HG03135 (cell line): Measurements from ENCODE around the gene RET.
"Not testable (repeated sequence)": the region's sequence is repeated elsewhere in the genome, so short reads cannot be mapped to it uniquely, and the experiment has no call there.

ENCODE experiments used
- ATAC-seq: cut with Tn5 transposase; IDR thresholded peaks from one replicate; pipeline ENCODE4 v1.9.1; 2021; ENCODE audit warnings: mild to moderate bottlenecking, moderate library complexity; ENCODE audit not compliant: unreplicated experiment

Gene RET

DNA sequence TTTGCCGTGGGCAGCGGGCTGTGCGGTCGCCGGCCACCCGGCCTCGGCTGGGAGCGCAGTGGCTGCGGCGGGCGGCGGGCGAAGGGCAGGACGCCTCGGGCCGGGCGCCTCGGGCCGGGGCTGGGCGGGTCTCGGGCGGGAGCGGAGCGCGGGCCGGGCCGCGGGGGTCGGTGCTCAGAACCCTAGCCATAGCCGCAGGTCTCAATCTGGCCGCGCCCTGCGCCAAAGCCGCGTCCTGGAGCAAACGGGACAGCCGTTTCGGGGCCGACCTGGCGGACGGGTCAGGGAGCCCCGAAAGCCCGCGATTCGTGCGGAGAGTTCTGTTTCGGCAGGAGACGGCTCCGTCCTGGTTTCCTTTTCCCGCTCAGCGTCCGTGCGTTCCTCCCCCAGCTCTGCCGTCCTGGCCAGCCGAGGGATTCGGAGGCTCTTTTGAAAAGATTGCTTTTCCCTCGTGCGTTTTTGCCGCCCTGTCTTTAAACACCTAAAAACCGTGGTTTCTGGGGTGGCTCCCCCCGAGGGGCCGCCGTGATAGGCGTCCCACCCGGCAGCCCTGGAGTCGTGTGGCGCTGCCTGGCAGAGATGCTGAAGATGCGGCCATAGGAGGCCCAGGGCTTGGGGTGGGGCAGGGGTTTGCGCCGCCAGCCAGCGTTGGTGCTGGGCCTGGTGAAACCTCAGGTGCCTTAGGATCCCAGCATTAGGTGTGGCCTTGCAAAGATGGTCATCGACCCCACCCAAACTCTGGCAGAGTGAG, 727 bp downstream of the RET start:
- ATAC-seq, result no peak

GRCh38 chr10:43078175-43078985, 1.5 kb downstream of the RET start:
- no peak for ATAC-seq

GRCh38 chr10:43078986-43079273, 2.1 kb downstream of the RET start:
- no peak for ATAC-seq

DNA sequence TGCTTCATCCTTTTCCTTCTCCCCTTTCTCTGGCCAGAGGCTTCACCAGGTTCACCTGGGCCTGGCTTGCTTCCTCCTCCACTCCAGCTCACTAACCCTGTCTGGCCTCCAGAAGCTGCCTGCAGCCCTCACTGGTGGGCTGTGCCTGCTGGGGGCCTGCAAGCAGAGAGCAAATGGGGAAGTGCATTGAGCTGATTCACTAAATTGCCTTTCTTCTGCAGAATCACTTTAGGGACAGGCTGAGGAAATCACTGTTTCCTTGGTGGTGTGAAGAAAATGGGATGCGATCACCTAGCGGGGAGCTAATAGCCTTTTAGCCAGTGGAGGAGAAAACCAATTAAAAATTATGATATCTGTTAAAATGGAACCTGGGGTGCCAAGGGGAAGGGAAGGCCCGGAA, 3.0 kb downstream of the RET start:
- no peak for ATAC-seq

DNA sequence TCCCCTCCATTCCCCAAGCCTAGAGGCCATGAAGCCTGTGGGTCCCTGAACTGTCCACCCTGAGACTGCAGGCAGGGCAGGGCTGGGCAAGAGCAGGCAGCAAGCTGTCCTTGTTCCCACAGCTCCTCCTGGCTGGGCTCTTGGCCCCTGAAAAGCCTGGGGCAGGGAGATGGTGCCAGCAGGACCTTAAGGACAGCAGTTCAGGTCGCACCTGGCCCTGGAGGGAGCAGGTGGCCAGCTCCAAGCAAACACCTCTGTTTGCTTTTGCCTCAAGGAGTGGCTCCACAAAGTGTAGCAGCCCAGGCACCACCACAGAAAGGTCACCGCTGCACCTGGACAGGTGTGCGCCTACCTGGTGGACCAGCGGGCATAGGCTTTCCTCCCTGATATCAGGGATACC, 5.2 kb downstream of the RET start:
- no peak for ATAC-seq

DNA sequence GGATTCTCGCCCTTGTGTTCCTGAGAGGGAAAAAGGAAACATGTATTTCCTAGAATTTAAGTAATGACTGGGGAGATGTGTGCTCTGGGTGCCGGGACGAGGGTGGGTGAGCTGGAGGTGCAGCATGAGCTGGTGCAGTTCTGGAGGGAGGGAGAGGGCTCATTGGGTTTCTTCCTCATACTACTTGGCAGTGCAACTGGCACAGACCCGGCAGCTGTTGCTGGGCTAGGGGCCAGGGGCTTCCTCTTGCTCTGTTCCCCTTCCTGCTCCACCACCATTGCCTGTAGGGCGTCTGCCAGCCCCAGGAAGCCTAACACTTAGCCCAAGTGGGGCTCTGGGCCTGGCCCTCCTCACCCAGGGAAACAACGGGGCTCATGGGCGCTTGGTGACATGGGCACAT, 5.9 kb downstream of the RET start:
- no peak for ATAC-seq

GRCh38 chr10:43083764-43084163, 6.9 kb downstream of the RET start:
- no peak for ATAC-seq

- no peak for ATAC-seq
Measured at GRCh38 chr10:43084812-43085211, 7.9 kb downstream of the RET start.

DNA sequence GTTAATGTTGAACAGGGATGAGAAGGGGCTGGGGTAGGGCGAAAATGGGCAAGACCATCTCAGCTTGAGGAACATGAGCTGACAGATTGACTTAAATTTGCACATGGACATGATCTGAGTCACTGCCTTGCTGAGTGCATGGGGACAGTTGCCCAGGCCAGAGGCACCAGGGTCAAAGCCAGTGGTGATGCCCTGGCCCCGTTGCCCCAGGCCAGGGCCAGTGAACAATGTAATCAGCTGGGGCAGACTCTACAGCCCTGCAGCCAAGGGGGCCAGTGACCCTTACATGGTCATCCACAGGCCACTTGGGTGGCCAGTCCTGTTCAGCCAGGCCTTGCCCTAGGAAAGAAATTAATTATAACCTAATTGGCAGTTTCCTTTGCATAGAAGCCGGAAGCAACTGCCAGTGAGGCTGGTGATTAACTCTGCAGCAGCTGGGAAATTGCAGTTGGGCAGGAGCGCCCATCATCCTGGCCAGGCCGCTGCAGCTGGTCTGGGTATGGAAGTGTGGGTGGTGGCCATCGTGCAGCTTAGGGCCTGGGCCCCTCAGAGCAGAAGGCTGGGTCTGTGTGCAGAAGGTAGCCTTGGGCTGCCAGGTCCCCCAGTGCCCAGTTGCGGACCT, 9.6 kb downstream of the RET start:
- no peak for ATAC-seq

DNA sequence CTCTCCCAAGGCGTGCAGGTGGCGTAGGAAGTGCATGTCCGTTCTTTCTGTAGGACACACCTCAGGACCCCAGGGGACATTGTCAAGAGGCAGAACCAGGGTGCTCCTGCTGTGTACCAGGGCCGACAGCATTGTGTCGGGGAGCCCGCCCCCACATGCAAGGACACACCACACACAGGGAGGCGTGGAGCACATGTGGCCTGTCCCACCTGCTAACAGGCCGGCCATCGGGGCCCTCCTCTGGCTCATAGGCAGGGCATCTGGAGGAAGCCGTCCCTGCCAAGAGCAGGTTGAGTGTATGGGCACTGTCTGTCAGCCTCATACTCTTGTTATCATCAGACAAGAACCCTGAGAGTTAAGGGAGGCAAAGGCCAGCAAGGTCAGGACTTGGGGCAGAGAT, 12.7 kb downstream of the RET start:
- no peak for ATAC-seq

GRCh38 chr10:43090188-43090587, 13.3 kb downstream of the RET start:
- ATAC-seq, result no peak

DNA sequence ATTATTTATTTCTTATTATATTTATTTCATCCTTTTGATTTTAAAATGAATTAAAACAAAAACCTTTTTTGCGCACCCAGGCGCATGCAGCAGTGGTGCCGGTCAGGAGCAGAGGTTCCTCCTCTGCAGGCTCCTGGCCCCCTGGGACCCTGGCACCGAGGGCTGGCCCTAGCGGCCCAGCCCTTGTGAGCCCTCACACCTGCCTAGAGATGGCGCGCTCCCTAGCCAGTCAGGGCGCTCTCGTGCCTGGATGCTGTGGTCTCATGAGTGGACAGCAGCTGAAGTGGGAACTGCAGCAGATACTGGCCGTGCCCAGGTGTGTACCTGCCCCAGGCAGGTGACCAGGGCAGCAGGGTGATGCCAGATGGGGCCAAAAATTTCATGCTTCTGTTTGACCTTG, 13.8 kb downstream of the RET start:
- no peak for ATAC-seq

- ATAC-seq, result no peak
Measured at GRCh38 chr10:43091846-43092245, 15.0 kb downstream of the RET start.

- ATAC-seq, result no peak
Measured at GRCh38 chr10:43093423-43094076, 16.7 kb downstream of the RET start.

GRCh38 chr10:43094085-43094484, 17.2 kb downstream of the RET start:
- ATAC-seq, result no peak

DNA sequence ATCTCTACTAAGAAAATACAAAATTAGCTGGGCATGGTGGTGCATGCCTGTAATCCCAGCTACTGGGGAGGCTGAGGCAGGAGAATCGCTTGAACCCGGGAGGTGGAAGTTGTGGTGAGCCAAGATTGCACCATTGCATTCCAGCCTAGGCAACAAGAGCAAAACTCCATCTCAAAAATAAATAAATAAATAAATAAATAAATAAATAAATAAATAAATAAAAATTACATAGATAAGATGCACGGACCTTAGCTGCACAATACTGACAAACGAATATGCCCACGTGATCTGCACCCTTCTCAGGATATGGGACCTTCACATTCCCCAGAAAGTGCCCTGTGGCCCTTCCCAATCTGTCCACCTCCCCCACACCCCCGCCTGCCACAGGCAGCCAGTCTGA, 22.5 kb downstream of the RET start:
- ATAC-seq, result not testable (repeated sequence)

DNA sequence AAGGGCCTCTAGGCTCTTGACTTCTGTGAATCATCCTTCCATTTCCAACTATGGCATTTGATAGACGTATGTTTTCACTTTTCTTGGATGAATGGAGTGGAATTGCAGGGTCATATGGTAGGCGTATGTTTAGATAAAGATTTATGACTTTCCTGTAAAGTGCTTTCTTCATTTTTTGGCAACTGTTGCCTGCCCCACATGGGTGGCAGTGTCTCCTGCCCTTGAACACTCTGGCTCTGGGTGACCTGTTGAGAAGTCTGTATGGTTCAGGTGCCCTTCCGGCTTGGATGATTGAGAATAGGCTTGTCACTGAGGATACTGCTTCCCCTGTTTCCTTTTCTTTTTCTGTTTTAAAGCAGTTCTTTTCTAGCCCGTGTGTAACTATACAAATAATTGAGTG, 23.1 kb downstream of the RET start:
- ATAC-seq, result no peak

DNA sequence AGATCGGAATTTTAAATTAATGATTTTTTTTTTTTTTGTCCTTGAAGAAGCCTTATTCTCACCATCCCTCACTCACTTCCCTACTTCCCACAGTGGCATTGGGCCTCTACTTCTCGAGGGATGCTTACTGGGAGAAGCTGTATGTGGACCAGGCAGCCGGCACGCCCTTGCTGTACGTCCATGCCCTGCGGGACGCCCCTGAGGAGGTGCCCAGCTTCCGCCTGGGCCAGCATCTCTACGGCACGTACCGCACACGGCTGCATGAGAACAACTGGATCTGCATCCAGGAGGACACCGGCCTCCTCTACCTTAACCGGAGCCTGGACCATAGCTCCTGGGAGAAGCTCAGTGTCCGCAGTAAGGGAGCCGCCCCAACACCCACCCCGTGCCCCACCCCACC, 23.5 kb downstream of the RET start:
- no peak for ATAC-seq

DNA sequence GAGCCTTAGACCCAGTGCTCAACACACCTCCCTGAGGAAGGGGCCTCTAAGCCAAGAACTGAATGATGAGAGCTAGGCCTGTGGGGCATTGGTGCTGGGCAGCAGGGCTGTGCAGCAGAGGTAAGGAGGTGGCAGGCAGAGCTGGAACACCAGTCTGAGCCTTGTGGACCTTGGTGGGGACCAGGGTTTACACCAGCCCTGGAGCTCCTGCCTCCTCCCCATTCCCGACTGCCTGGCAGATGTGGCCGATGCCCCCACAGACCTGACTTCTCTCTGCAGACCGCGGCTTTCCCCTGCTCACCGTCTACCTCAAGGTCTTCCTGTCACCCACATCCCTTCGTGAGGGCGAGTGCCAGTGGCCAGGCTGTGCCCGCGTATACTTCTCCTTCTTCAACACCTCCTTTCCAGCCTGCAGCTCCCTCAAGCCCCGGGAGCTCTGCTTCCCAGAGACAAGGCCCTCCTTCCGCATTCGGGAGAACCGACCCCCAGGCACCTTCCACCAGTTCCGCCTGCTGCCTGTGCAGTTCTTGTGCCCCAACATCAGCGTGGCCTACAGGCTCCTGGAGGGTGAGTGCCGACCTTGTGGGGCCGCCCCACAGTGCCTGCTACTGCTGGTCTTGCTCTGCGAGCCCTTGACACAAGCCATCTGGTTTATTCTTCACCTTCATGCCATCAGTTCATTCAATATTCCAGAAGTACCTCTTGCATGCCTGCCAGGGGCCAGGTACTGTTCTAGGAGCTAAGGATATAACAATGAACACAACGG, 25.4 kb downstream of the RET start:
- no peak for ATAC-seq

- ATAC-seq, result peak; percentile 81
Measured at GRCh38 chr10:43105102-43105955, 28.5 kb downstream of the RET start.
